HL-60 (cell line): ENCODE data around the gene ACOXL.

Experiments used
- DNase-seq, 2 experiments: peaks; one replicate each; pipeline ENCODE4 v3.0.0-alpha.2; 2010 to 2020; ENCODE audit warnings: low read depth in 1 of 2, low spot score in 1 of 2
- H3K27ac ChIP-seq: fragments of 250-450 bp; sonication (Bioruptor Pico); replicated peaks from 2 replicates; pipeline ENCODE4 v1.5.1; 2020; ENCODE audit warnings: mild to moderate bottlenecking, moderate library complexity
- H3K27me3 ChIP-seq: fragments of 250-450 bp; sonication (Bioruptor Pico); 2 replicates; pipeline ENCODE4 v1.5.1; 2021; ENCODE audit warnings: mild to moderate bottlenecking, moderate library complexity; ENCODE audit not compliant: insufficient read depth, poor library complexity, severe bottlenecking
- H3K4me3 ChIP-seq: replicated peaks from 2 replicates; pipeline ENCODE4 v1.5.1; 2011; ENCODE audit warnings: mild to moderate bottlenecking, control low read depth, low read length; ENCODE audit not compliant: insufficient read depth
- GABPA ChIP-seq: IDR thresholded peaks from 2 replicates; pipeline ENCODE4 v1.6.1; 2012; ENCODE audit warnings: low read depth
- POLR2AphosphoS5 ChIP-seq: IDR thresholded peaks from 2 replicates; pipeline ENCODE4 v1.6.1; 2012; ENCODE audit warnings: low read depth
- SPI1 ChIP-seq: IDR thresholded peaks from 2 replicates; pipeline ENCODE4 v1.6.1; 2012; ENCODE audit warnings: low read depth, mild to moderate bottlenecking, borderline replicate concordance
- TF ChIP-seq, protein P1 (sequence below): IDR thresholded peaks from one replicate; pipeline ENCODE4 v1.5.1; 2011; ENCODE audit warnings: low read length, control low read depth, inconsistent platforms; ENCODE audit not compliant: insufficient read depth
- TF ChIP-seq, protein P2 (sequence below): IDR thresholded peaks from 2 replicates; pipeline ENCODE4 v1.6.1; 2012; ENCODE audit warnings: low read depth; ENCODE audit not compliant: insufficient replicate concordance

Gene ACOXL

DNA sequence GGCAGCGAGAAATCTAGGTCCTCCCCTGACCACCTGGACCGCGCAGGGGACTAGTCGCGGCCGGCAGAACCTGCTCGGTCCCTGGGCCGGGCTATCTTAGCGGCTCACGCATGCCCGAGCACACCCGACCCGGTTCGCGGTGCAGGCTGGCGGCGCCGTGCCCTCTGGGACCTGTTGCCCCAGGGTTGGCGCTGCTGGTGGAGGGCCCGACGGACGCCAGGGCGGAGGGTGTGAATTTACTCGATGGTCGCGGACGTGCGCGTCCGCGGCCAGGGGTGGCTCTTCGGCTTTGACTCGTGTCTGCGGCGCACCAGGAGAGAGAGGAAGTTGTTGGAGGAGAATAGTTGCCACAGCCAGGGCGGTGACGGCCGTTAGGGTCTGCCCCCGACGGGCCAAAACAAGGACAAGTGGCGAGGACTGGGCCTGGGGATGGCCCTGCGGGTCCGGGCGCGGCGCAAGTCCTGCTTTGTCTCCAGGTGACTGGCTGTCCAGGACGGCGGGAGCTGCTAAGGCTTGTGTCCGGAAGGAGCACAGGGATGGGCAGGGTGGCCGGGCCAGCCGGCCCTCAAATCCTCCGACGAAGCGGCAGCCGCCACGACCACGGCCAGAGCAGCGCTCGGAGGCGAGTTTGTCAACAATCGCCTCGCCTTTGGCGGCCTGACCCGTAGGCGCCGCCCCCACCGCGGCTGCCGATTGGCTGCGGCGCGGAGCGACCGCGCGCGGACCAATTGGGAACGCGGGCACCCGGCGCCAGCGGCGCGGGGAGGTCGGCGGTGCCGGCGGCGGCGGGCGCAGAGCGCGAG lies 389.7 kb downstream of the ACOXL start:
- Histone ChIP-seq H3K27ac (peak overlapping the region; percentile 95), H3K27me3 (no peaks in the 10 kb centered on the region), H3K4me3 (peak overlapping the region; percentile 62)
- peak in 1 of 2 experiments; percentile 85 for DNase-seq
- peak; percentile 67; the same call in 1 of the 2 replicates for TF ChIP-seq SPI1
- TF ChIP-seq, protein P1, sequence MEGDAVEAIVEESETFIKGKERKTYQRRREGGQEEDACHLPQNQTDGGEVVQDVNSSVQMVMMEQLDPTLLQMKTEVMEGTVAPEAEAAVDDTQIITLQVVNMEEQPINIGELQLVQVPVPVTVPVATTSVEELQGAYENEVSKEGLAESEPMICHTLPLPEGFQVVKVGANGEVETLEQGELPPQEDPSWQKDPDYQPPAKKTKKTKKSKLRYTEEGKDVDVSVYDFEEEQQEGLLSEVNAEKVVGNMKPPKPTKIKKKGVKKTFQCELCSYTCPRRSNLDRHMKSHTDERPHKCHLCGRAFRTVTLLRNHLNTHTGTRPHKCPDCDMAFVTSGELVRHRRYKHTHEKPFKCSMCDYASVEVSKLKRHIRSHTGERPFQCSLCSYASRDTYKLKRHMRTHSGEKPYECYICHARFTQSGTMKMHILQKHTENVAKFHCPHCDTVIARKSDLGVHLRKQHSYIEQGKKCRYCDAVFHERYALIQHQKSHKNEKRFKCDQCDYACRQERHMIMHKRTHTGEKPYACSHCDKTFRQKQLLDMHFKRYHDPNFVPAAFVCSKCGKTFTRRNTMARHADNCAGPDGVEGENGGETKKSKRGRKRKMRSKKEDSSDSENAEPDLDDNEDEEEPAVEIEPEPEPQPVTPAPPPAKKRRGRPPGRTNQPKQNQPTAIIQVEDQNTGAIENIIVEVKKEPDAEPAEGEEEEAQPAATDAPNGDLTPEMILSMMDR: no peak
- TF ChIP-seq POLR2AphosphoS5: peak; percentile 30
- TF ChIP-seq, protein P2, sequence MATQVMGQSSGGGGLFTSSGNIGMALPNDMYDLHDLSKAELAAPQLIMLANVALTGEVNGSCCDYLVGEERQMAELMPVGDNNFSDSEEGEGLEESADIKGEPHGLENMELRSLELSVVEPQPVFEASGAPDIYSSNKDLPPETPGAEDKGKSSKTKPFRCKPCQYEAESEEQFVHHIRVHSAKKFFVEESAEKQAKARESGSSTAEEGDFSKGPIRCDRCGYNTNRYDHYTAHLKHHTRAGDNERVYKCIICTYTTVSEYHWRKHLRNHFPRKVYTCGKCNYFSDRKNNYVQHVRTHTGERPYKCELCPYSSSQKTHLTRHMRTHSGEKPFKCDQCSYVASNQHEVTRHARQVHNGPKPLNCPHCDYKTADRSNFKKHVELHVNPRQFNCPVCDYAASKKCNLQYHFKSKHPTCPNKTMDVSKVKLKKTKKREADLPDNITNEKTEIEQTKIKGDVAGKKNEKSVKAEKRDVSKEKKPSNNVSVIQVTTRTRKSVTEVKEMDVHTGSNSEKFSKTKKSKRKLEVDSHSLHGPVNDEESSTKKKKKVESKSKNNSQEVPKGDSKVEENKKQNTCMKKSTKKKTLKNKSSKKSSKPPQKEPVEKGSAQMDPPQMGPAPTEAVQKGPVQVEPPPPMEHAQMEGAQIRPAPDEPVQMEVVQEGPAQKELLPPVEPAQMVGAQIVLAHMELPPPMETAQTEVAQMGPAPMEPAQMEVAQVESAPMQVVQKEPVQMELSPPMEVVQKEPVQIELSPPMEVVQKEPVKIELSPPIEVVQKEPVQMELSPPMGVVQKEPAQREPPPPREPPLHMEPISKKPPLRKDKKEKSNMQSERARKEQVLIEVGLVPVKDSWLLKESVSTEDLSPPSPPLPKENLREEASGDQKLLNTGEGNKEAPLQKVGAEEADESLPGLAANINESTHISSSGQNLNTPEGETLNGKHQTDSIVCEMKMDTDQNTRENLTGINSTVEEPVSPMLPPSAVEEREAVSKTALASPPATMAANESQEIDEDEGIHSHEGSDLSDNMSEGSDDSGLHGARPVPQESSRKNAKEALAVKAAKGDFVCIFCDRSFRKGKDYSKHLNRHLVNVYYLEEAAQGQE: no peak
- 0 out of 2 replicates have a peak, but pooled peaks have one; percentile 22 for TF ChIP-seq GABPA

DNA sequence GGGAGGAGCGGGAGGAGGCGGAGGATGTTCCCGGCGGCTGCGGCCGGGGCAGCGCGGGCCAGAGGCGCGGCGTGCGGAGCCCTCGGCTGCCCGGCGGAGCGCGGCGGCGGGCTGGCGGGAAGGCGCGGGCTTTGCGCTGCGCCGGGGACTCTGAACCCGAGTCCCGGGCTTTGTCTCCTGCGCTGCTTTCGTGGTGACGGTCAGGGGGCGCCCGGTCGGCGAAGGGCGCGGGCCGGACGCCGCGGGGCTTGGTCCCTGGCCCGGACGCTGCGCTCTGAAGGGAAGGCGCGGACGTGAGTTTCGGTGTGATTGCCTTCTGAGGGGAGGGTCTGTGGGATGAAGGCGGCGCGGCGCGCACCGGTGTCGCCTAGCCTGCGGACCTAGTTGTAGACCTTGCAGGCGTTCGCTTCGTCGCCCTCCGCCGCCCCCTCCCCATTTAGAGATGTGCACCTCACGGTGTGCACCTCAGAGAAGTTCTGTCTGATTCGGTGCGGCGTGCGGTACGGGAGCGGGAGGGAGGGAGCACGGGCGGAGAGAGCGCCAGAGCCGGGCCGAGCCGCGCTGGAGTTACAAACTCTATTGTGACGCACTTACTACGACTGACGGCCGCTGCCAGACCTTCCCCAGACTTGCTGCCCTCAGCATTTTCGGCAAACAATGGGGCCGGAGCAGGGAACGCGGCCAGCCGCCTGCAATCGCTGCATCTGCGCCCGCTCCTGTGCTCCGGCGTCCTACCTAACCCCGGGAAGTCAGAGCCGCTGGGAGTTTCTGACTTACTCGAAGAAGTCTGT lies 390.5 kb downstream of the ACOXL start:
- peak overlapping the region; percentile 68 for H3K27ac ChIP-seq
- peak in 1 of 2 experiments; percentile 59 for DNase-seq
- TF ChIP-seq, protein P2: no peak
- TF ChIP-seq SPI1 (no peak), POLR2AphosphoS5 (peak; percentile 19; the same call in 1 of the 2 replicates), GABPA (no peak)
- H3K4me3 ChIP-seq: peak overlapping the region; percentile 91
- H3K27me3 ChIP-seq: no peaks in the 10 kb centered on the region

DNA sequence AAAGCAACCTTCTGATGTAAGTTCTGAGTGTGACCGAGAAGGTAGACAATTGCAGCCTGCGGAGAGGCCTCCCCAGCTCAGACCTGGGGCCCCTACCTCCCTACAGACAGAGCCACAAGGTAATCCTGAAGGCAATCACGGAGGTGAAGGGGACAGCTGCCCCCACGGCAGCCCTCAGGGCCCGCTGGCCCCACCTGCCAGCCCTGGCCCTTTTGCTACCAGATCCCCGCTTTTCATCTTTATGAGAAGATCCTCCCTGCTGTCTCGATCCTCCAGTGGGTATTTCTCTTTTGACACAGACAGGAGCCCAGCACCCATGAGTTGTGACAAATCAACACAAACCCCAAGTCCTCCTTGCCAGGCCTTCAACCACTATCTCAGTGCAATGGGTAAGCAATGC lies 391.4 kb downstream of the ACOXL start:
- Histone ChIP-seq H3K4me3 (no peak overlapping the region; the same call in 1 of the 2 replicates), H3K27me3 (no peaks in the 10 kb centered on the region), H3K27ac (no peak overlapping the region)
- TF ChIP-seq, protein P1: no peak
- TF ChIP-seq, protein P2: no peak
- TF ChIP-seq SPI1 (no peak), GABPA (no peak), POLR2AphosphoS5 (no peak)
- DNase-seq: no peak
